ENCODE data around the gene ZNF584. TPM values are rescaled to one million over a fixed set of nuclear protein-coding genes. Genes with fewer than 3 reads are reported as not detected.

Gene ZNF584
- total and polyA plus RNA-seq, 10 of the 15 experiments (the other 5 are each of a cell fraction or from before 2014, with no cell fraction given), result 2.0 to 10.7 (median 6.3) TPM

- TF ChIP-seq TCF7 (IDR thresholded peaks at IDR 0.05; ENCODE audit: borderline replicate concordance) (no peak), BACH1 (IDR thresholded peaks at IDR 0.05; ENCODE audit: borderline replicate concordance) (0 out of 2 replicates have a peak, but pooled peaks have one; percentile 29), NR2C2 (IDR thresholded peaks at IDR 0.05; ENCODE audit: borderline replicate concordance, control insufficient read depth, insufficient read length, low read depth) (no peak), EZH2 (IDR thresholded peaks at IDR 0.05; ENCODE audit: borderline replicate concordance, control insufficient read depth, low read depth, low read length) (no peak), CBFB (IDR thresholded peaks at IDR 0.05; ENCODE audit: low read depth) (no peak), ZNF274 (IDR thresholded peaks at IDR 0.05; ENCODE audit: insufficient read depth, insufficient read length) (no peak), TBL1XR1 (IDR thresholded peaks at IDR 0.05; ENCODE audit: low read depth, low read length) (0 out of 2 replicates have a peak, but pooled peaks have one; percentile 57), POU2F2 (IDR thresholded peaks at IDR 0.05; ENCODE audit: borderline replicate concordance, low read depth, low read length) (no peak), ETV6 (conservative IDR thresholded peaks at IDR 0.05 in 1 of 2, IDR thresholded peaks at IDR 0.05 in 1 of 2; ENCODE audit: borderline replicate concordance in 1 of 2, low read depth in 1 of 2) (no peak), EED (IDR thresholded peaks at IDR 0.05; ENCODE audit: low read depth) (no peak), MAX (IDR thresholded peaks at IDR 0.05; ENCODE audit: low read depth, low read length) (peak; percentile 83), RUNX3 (IDR thresholded peaks at IDR 0.05; ENCODE audit: low read length) (no peak), PAX8 (IDR thresholded peaks at IDR 0.05) (no peak), FOXM1 (IDR thresholded peaks at IDR 0.05; ENCODE audit: low read depth, low read length) (no peak), KLF5 (IDR thresholded peaks at IDR 0.05; ENCODE audit: partially characterized antibody) (no peak), NFXL1 (IDR thresholded peaks at IDR 0.05; ENCODE audit: borderline replicate concordance) (no peak)
- TF ChIP-seq, protein P1, sequence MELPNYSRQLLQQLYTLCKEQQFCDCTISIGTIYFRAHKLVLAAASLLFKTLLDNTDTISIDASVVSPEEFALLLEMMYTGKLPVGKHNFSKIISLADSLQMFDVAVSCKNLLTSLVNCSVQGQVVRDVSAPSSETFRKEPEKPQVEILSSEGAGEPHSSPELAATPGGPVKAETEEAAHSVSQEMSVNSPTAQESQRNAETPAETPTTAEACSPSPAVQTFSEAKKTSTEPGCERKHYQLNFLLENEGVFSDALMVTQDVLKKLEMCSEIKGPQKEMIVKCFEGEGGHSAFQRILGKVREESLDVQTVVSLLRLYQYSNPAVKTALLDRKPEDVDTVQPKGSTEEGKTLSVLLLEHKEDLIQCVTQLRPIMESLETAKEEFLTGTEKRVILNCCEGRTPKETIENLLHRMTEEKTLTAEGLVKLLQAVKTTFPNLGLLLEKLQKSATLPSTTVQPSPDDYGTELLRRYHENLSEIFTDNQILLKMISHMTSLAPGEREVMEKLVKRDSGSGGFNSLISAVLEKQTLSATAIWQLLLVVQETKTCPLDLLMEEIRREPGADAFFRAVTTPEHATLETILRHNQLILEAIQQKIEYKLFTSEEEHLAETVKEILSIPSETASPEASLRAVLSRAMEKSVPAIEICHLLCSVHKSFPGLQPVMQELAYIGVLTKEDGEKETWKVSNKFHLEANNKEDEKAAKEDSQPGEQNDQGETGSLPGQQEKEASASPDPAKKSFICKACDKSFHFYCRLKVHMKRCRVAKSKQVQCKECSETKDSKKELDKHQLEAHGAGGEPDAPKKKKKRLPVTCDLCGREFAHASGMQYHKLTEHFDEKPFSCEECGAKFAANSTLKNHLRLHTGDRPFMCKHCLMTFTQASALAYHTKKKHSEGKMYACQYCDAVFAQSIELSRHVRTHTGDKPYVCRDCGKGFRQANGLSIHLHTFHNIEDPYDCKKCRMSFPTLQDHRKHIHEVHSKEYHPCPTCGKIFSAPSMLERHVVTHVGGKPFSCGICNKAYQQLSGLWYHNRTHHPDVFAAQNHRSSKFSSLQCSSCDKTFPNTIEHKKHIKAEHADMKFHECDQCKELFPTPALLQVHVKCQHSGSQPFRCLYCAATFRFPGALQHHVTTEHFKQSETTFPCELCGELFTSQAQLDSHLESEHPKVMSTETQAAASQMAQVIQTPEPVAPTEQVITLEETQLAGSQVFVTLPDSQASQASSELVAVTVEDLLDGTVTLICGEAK (IDR thresholded peaks at IDR 0.05; ENCODE audit: borderline replicate concordance), result peak; percentile 81; the same call in 1 of the 2 replicates
- TF ChIP-seq, protein P2, sequence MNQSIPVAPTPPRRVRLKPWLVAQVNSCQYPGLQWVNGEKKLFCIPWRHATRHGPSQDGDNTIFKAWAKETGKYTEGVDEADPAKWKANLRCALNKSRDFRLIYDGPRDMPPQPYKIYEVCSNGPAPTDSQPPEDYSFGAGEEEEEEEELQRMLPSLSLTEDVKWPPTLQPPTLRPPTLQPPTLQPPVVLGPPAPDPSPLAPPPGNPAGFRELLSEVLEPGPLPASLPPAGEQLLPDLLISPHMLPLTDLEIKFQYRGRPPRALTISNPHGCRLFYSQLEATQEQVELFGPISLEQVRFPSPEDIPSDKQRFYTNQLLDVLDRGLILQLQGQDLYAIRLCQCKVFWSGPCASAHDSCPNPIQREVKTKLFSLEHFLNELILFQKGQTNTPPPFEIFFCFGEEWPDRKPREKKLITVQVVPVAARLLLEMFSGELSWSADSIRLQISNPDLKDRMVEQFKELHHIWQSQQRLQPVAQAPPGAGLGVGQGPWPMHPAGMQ (IDR thresholded peaks at IDR 0.05; ENCODE audit: borderline replicate concordance), result no peak
- TF ChIP-seq, protein P3, sequence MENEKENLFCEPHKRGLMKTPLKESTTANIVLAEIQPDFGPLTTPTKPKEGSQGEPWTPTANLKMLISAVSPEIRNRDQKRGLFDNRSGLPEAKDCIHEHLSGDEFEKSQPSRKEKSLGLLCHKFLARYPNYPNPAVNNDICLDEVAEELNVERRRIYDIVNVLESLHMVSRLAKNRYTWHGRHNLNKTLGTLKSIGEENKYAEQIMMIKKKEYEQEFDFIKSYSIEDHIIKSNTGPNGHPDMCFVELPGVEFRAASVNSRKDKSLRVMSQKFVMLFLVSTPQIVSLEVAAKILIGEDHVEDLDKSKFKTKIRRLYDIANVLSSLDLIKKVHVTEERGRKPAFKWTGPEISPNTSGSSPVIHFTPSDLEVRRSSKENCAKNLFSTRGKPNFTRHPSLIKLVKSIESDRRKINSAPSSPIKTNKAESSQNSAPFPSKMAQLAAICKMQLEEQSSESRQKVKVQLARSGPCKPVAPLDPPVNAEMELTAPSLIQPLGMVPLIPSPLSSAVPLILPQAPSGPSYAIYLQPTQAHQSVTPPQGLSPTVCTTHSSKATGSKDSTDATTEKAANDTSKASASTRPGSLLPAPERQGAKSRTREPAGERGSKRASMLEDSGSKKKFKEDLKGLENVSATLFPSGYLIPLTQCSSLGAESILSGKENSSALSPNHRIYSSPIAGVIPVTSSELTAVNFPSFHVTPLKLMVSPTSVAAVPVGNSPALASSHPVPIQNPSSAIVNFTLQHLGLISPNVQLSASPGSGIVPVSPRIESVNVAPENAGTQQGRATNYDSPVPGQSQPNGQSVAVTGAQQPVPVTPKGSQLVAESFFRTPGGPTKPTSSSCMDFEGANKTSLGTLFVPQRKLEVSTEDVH (IDR thresholded peaks at IDR 0.05; ENCODE audit: low read depth, partially characterized antibody), result no peak
Measured at GRCh38 chr19:58466760-58467589, 58.5 kb downstream of the ZNF584 start, which contains the start of gene ZNF324 (continued).
